WTC11 (cell line): ENCODE results near the gene AK9.

Experiments
- CREM ChIP-seq: sonication (generic); formaldehyde crosslinking; IDR thresholded peaks from 2 replicates; pipeline ENCODE4 v1.8.1; 2022; ENCODE audit warnings: mild to moderate bottlenecking, missing genetic modification reagents, moderate library complexity
- SP1 ChIP-seq: sonication (generic); formaldehyde crosslinking; conservative IDR thresholded peaks from 2 replicates; pipeline ENCODE4 v1.8.1; 2022; ENCODE audit warnings: missing genetic modification reagents
- TCF7 ChIP-seq: sonication (generic); formaldehyde crosslinking; IDR thresholded peaks from 2 replicates; pipeline ENCODE4 v1.8.0; 2022; ENCODE audit warnings: mild to moderate bottlenecking, low read depth, missing genetic modification reagents, moderate library complexity
- TF ChIP-seq, protein P1 (sequence below): fragments of 200-600 bp; IDR thresholded peaks from 2 replicates; pipeline ENCODE4 v1.8.0; 2022; ENCODE audit warnings: antibody characterized with exemption

DNA sequence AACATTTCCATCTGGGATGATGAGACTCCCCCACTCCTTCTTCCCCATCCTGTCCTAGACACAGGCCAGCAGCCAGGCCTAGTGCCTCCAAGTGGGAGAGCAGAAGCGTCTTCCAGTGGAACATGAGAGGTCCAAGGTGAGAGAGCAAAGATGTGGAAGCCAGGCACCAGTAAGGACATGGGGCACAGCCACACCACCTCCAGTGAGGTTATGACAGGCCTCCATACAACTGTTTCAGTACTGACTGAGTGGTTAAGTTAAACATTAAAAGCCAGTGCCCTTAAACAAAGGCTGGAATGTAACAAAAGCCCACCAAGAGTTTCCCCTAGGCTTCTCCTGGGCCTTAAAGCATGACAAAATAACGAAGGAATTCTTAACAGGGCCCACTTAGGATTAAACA is 213.3 kb downstream of the AK9 start:
- no peak for TF ChIP-seq CREM
- TF ChIP-seq, protein P1, sequence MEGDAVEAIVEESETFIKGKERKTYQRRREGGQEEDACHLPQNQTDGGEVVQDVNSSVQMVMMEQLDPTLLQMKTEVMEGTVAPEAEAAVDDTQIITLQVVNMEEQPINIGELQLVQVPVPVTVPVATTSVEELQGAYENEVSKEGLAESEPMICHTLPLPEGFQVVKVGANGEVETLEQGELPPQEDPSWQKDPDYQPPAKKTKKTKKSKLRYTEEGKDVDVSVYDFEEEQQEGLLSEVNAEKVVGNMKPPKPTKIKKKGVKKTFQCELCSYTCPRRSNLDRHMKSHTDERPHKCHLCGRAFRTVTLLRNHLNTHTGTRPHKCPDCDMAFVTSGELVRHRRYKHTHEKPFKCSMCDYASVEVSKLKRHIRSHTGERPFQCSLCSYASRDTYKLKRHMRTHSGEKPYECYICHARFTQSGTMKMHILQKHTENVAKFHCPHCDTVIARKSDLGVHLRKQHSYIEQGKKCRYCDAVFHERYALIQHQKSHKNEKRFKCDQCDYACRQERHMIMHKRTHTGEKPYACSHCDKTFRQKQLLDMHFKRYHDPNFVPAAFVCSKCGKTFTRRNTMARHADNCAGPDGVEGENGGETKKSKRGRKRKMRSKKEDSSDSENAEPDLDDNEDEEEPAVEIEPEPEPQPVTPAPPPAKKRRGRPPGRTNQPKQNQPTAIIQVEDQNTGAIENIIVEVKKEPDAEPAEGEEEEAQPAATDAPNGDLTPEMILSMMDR = no peak
- no peak for TF ChIP-seq SP1 (CRISPR knock-in tag)
- no peak for TF ChIP-seq TCF7
